Neuronal stem cell (in vitro differentiated cells): ENCODE results near the gene LUM.

ENCODE experiments used
- DNase-seq: peaks from one replicate; pipeline ENCODE4 v3.0.0-alpha.2; 2013; ENCODE audit warnings: low spot score
- H2AFZ ChIP-seq: one replicate; pipeline ENCODE4 v1.6.1; 2013; ENCODE audit warnings: mild to moderate bottlenecking, low read length, inconsistent platforms
- H2AK5ac ChIP-seq: 2 replicates; pipeline ENCODE4 v1.6.1; 2013; ENCODE audit warnings: low read depth, mild to moderate bottlenecking, inconsistent platforms, low read length, moderate library complexity, mixed read lengths
- H2BK120ac ChIP-seq: 2 replicates; pipeline ENCODE4 v1.6.1; 2013; ENCODE audit warnings: low read depth, mild to moderate bottlenecking, inconsistent platforms, low read length, moderate library complexity, mixed read lengths
- H2BK12ac ChIP-seq: one replicate; pipeline ENCODE4 v1.6.1; 2013; ENCODE audit warnings: low read length, inconsistent platforms
- H2BK15ac ChIP-seq: 2 replicates; pipeline ENCODE4 v1.6.1; 2013; ENCODE audit warnings: mild to moderate bottlenecking, low read length, inconsistent platforms, mixed read lengths
- H2BK5ac ChIP-seq: one replicate; pipeline ENCODE4 v1.6.1; 2013; ENCODE audit warnings: inconsistent platforms, mild to moderate bottlenecking, low read length, moderate library complexity
- H3K14ac ChIP-seq: one replicate; pipeline ENCODE4 v1.6.1; 2013; ENCODE audit warnings: low read length, inconsistent platforms
- H3K18ac ChIP-seq: 2 replicates; pipeline ENCODE4 v1.6.1; 2013; ENCODE audit warnings: low read length, inconsistent platforms
- H3K23ac ChIP-seq: 2 replicates; pipeline ENCODE4 v1.6.1; 2013; ENCODE audit warnings: low read depth, mild to moderate bottlenecking, mixed read lengths, low read length, inconsistent platforms; ENCODE audit not compliant: poor library complexity
- H3K27ac ChIP-seq: replicated peaks from 3 replicates; pipeline ENCODE4 v1.5.1; 2013; ENCODE audit warnings: low read length, inconsistent platforms
- H3K27me3 ChIP-seq, 3 experiments: 2 replicates each; pipeline ENCODE4 v1.6.1; 2013; ENCODE audit warnings: low read length in 3 of 3, mild to moderate bottlenecking in 2 of 3, inconsistent platforms in 1 of 3, low read depth in 1 of 3, mixed read lengths in 1 of 3, moderate library complexity in 1 of 3; ENCODE audit not compliant: control insufficient read depth in 3 of 3, insufficient read depth in 3 of 3
- H3K36me3 ChIP-seq, 2 donors: replicated peaks in 1 of 2; 2 replicates each; pipeline ENCODE4 v1.6.1; 2013; ENCODE audit warnings: low read length in 2 of 2; ENCODE audit not compliant: control insufficient read depth in 2 of 2, insufficient read depth in 2 of 2
- H3K4ac ChIP-seq: 2 replicates; pipeline ENCODE4 v1.6.1; 2013; ENCODE audit warnings: inconsistent platforms, mild to moderate bottlenecking, low read length, moderate library complexity
- H3K4me1 ChIP-seq, 2 donors: 1 replicate in 1 of 2; 2 replicates in 1 of 2; pipeline ENCODE4 v1.6.1; 2013; ENCODE audit warnings: low read length in 2 of 2, low read depth in 1 of 2; ENCODE audit not compliant: control insufficient read depth in 2 of 2, insufficient read depth in 1 of 2
- H3K4me2 ChIP-seq: one replicate; pipeline ENCODE4 v1.6.1; 2013; ENCODE audit warnings: mild to moderate bottlenecking, low read length, inconsistent platforms; ENCODE audit not compliant: insufficient read depth, poor library complexity, severe bottlenecking
- H3K4me3 ChIP-seq, 2 donors: 2 replicates each; pipeline ENCODE4 v1.5.1; 2013; ENCODE audit warnings: low read length in 2 of 2, mild to moderate bottlenecking in 2 of 2, inconsistent platforms in 1 of 2, moderate library complexity in 1 of 2
- H3K79me1 ChIP-seq: one replicate; pipeline ENCODE4 v1.6.1; 2013; ENCODE audit warnings: low read depth, mild to moderate bottlenecking, inconsistent platforms, low read length, moderate library complexity
- H3K9ac ChIP-seq: one replicate; pipeline ENCODE4 v1.6.1; 2013; ENCODE audit warnings: mild to moderate bottlenecking, low read depth, low read length, inconsistent platforms; ENCODE audit not compliant: poor library complexity
- H3K9me3 ChIP-seq, 2 donors: replicated peaks in 1 of 2; 2 replicates each; pipeline versions ENCODE3 to v1.6.1; 2013; ENCODE audit warnings: low read length in 2 of 2, mild to moderate bottlenecking in 2 of 2, inconsistent platforms in 1 of 2, low read depth in 1 of 2, mixed read lengths in 1 of 2, moderate library complexity in 1 of 2; ENCODE audit not compliant: control insufficient read depth in 2 of 2, insufficient read depth in 1 of 2
- H4K8ac ChIP-seq: one replicate; pipeline ENCODE4 v1.6.1; 2013; ENCODE audit warnings: low read depth, mild to moderate bottlenecking, inconsistent platforms, low read length, moderate library complexity
- H4K91ac ChIP-seq: one replicate; pipeline ENCODE4 v1.6.1; 2013; ENCODE audit warnings: low read length, low read depth, mild to moderate bottlenecking, inconsistent platforms; ENCODE audit not compliant: poor library complexity
- WGBS, 2 donors: extraction: QIAGEN DNeasy Blood & Tissue Kit; methylation state at CpG; one replicate each; pipeline ENCODE4 v1.1.7; 2013; ENCODE audit warnings: missing lambda C conversion rate in 2 of 2, mixed read lengths in 1 of 2; ENCODE audit not compliant: insufficient read length in 2 of 2, insufficient replicate concordance in 1 of 2; ENCODE audit errors: extremely low coverage in 2 of 2; 5-methylcytosine and 5-hydroxymethylcytosine counted together

Gene LUM

GRCh38 chr12:91120781-91121180 is 9.5 kb upstream of the LUM start:
- H2BK5ac ChIP-seq = no peak overlapping the region
- H3K27ac ChIP-seq = no peak overlapping the region
- no peaks in the 10 kb centered on the region for H3K4me1 ChIP-seq
- DNase-seq = no peak
- no peak overlapping the region for H3K4me2 ChIP-seq
- H3K4ac ChIP-seq = no peak overlapping the region
- H4K8ac ChIP-seq = no peak overlapping the region
- no peak overlapping the region for H3K14ac ChIP-seq
- no peaks in the 10 kb centered on the region for H3K79me1 ChIP-seq
- H3K9me3 ChIP-seq = no peaks in the 10 kb centered on the region
- no peak overlapping the region for H3K23ac ChIP-seq
- no peak overlapping the region for H4K91ac ChIP-seq
- no peak overlapping the region for H2BK12ac ChIP-seq
- H3K18ac ChIP-seq = no peak overlapping the region
- H2BK15ac ChIP-seq = no peak overlapping the region
- no peak overlapping the region for H3K9ac ChIP-seq
- no peaks in the 10 kb centered on the region for H3K36me3 ChIP-seq
- no peaks in the 10 kb centered on the region for H3K27me3 ChIP-seq
- no peak overlapping the region for H2BK120ac ChIP-seq
- H2AFZ ChIP-seq = no peak overlapping the region
- H3K4me3 ChIP-seq = no peak overlapping the region
- H2AK5ac ChIP-seq = no peak overlapping the region

GRCh38 chr12:91119089-91119488 is 7.8 kb upstream of the LUM start:
- H3K79me1 ChIP-seq = no peaks in the 10 kb centered on the region
- H3K27me3 ChIP-seq = no peaks in the 10 kb centered on the region
- H4K91ac ChIP-seq = no peak overlapping the region
- H3K4me3 ChIP-seq = no peak overlapping the region
- H3K18ac ChIP-seq = no peak overlapping the region
- H3K4ac ChIP-seq = no peak overlapping the region
- H3K36me3 ChIP-seq = no peaks in the 10 kb centered on the region
- H2BK15ac ChIP-seq = no peak overlapping the region
- H3K4me2 ChIP-seq = no peak overlapping the region
- no peak overlapping the region for H2BK120ac ChIP-seq
- H3K27ac ChIP-seq = no peak overlapping the region
- H2BK5ac ChIP-seq = no peak overlapping the region
- H2BK12ac ChIP-seq = no peak overlapping the region
- H3K14ac ChIP-seq = no peak overlapping the region
- no peaks in the 10 kb centered on the region for H3K4me1 ChIP-seq
- H2AK5ac ChIP-seq = no peak overlapping the region
- no peak overlapping the region for H2AFZ ChIP-seq
- no peak for DNase-seq
- H3K23ac ChIP-seq = no peak overlapping the region
- WGBS, 2 donors = no CpG with 5 or more reads among the region's 1 CpG
- no peaks in the 10 kb centered on the region for H3K9me3 ChIP-seq
- H3K9ac ChIP-seq = no peak overlapping the region
- H4K8ac ChIP-seq = no peak overlapping the region

GRCh38 chr12:91113621-91114020 is 2.3 kb upstream of the LUM start:
- H3K27ac ChIP-seq = no peak overlapping the region
- H2BK5ac ChIP-seq = no peak overlapping the region
- H2BK15ac ChIP-seq = no peak overlapping the region
- DNase-seq = no peak
- H3K79me1 ChIP-seq = no peaks in the 10 kb centered on the region
- H3K9ac ChIP-seq = no peak overlapping the region
- no peak overlapping the region for H4K91ac ChIP-seq
- H3K4me3 ChIP-seq = no peak overlapping the region
- H2AK5ac ChIP-seq = no peak overlapping the region
- no peak overlapping the region for H3K4ac ChIP-seq
- H3K18ac ChIP-seq = no peak overlapping the region
- H2AFZ ChIP-seq = no peak overlapping the region
- peaks cover 5 to 7% of the 10 kb centered on the region in 2 donors for H3K4me1 ChIP-seq
- H2BK120ac ChIP-seq = no peak overlapping the region
- no peak overlapping the region for H2BK12ac ChIP-seq
- no peak overlapping the region for H3K23ac ChIP-seq
- no peak overlapping the region for H4K8ac ChIP-seq
- H3K27me3 ChIP-seq = no peaks in the 10 kb centered on the region
- H3K4me2 ChIP-seq = no peak overlapping the region
- no CpG with 5 or more reads among the region's 6 CpGs for WGBS, 2 donors
- no peaks in the 10 kb centered on the region for H3K9me3 ChIP-seq
- no peak overlapping the region for H3K14ac ChIP-seq
- H3K36me3 ChIP-seq = no peaks in the 10 kb centered on the region

- Histone ChIP-seq H3K9ac (no peak overlapping the region), H3K18ac (no peak overlapping the region), H3K4me2 (no peak overlapping the region), H3K14ac (no peak overlapping the region), H2BK15ac (no peak overlapping the region), H3K79me1 (no peaks in the 10 kb centered on the region), H3K9me3 (no peaks in the 10 kb centered on the region), H3K4ac (no peak overlapping the region), H2BK12ac (no peak overlapping the region), H2AK5ac (no peak overlapping the region), H2BK5ac (no peak overlapping the region), H3K4me3 (no peak overlapping the region), H2BK120ac (no peak overlapping the region), H3K23ac (no peak overlapping the region), H4K91ac (no peak overlapping the region), H4K8ac (no peak overlapping the region), H2AFZ (peak overlapping the region; percentile 78), H3K27ac (no peak overlapping the region), H3K4me1 (peaks cover 5 to 7% of the 10 kb centered on the region in 2 donors), H3K27me3 (no peaks in the 10 kb centered on the region), H3K36me3 (no peaks in the 10 kb centered on the region)
- DNase-seq = no peak
- WGBS, 2 donors = no CpG with 5 or more reads among the region's 5 CpGs
Measured at GRCh38 chr12:91110311-91110924, 876 bp downstream of the LUM start.
